ENCODE measurements around the gene HOXA13.

The HOXA13 gene

GRCh38 chr7:27191833-27192545, 7.9 kb downstream of the HOXA13 start:
- no peak overlapping the region for H3K27ac ChIP-seq (ENCODE audit: insufficient read depth, low read depth, low read length, poor library complexity, severe bottlenecking)

GRCh38 chr7:27191161-27191731, 8.6 kb downstream of the HOXA13 start:
- Histone ChIP-seq H3K4me1 (ENCODE audit: control insufficient read depth, insufficient read depth, low read length) (no peaks in the 10 kb centered on the region), H3K27ac (ENCODE audit: insufficient read depth, low read depth, low read length, poor library complexity, severe bottlenecking) (no peak overlapping the region), H3K9me3 (ENCODE audit: control insufficient read depth, low read length) (no peaks in the 10 kb centered on the region), H3K27me3 (ENCODE audit: control insufficient read depth, insufficient read depth, low read length, poor library complexity, severe bottlenecking) (peaks cover 100% of the 10 kb centered on the region), H3K36me3 (ENCODE audit: control insufficient read depth, insufficient read depth, low read length) (no peaks in the 10 kb centered on the region), H3K4me3 (ENCODE audit: insufficient read depth, low read depth, low read length) (no peak overlapping the region)
- WGBS, 2 experiments = 14 to 20% methylated on average over 15 of the region's 15 CpGs

More at GRCh38 chr7:27191833-27192545, 7.9 kb downstream of the HOXA13 start:
- WGBS, 2 experiments = 3 to 4% methylated on average over 42 of the region's 42 CpGs
- no peaks in the 10 kb centered on the region for H3K9me3 ChIP-seq (ENCODE audit: control insufficient read depth, low read length)
- no peaks in the 10 kb centered on the region for H3K36me3 ChIP-seq (ENCODE audit: control insufficient read depth, insufficient read depth, low read length)
- peaks cover 100% of the 10 kb centered on the region for H3K27me3 ChIP-seq (ENCODE audit: control insufficient read depth, insufficient read depth, low read length, poor library complexity, severe bottlenecking)
- H3K4me3 ChIP-seq (ENCODE audit: insufficient read depth, low read depth, low read length) = no peak overlapping the region
- H3K4me1 ChIP-seq (ENCODE audit: control insufficient read depth, insufficient read depth, low read length) = no peaks in the 10 kb centered on the region

- 39 to 45% methylated on average over 7 of the region's 7 CpGs for WGBS, 2 experiments
- Histone ChIP-seq H3K4me1 (ENCODE audit: control insufficient read depth, insufficient read depth, low read length) (no peaks in the 10 kb centered on the region), H3K4me3 (ENCODE audit: insufficient read depth, low read depth, low read length) (no peak overlapping the region), H3K27me3 (ENCODE audit: control insufficient read depth, insufficient read depth, low read length, poor library complexity, severe bottlenecking) (peaks cover 100% of the 10 kb centered on the region), H3K27ac (ENCODE audit: insufficient read depth, low read depth, low read length, poor library complexity, severe bottlenecking) (no peak overlapping the region), H3K36me3 (ENCODE audit: control insufficient read depth, insufficient read depth, low read length) (no peaks in the 10 kb centered on the region), H3K9me3 (ENCODE audit: control insufficient read depth, low read length) (no peaks in the 10 kb centered on the region)
Observed at GRCh38 chr7:27189997-27190748, 9.7 kb downstream of the HOXA13 start.

DNA sequence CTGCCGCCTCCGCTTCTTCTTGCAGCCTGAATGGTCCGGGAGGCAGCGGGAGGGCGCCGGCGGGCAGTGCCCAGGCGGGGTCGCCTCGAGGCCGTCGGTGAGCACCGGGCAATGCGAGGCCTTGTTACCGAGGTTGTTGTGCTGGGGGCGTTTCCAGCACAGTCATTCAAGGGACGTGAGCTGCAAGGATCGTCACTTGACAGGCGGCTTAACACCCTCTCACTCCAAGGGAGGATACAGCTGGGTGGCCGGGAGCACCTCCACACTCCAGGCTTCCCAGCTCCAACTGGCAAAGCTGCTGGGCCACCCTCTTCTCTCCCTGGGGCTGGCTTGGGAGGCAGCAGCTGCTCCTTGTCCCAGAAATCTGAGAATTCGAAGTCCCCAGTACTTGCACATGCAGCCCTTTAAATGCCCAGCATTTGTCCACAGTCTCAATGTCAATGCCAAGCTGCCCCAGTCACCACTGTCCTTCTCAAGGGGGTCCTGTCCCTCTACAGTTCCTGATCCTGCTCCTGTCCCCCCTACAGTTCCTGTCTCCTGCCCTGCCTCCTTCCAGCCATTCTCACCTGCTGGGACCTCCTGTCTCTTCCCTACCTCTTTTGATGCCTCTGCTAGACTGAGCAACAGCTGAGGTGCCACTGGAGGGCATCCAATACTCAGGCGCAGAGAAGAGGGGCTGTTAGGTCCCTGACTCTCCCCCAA, 10.4 kb downstream of the HOXA13 start:
- no peaks in the 10 kb centered on the region for H3K9me3 ChIP-seq (ENCODE audit: control insufficient read depth, low read length)

GRCh38 chr7:27188386-27189294, 11.3 kb downstream of the HOXA13 start:
- 2 to 3% methylated on average over 49 of the region's 49 CpGs for WGBS, 2 experiments
- H3K36me3 ChIP-seq (ENCODE audit: control insufficient read depth, insufficient read depth, low read length) = no peaks in the 10 kb centered on the region
- H3K4me1 ChIP-seq (ENCODE audit: control insufficient read depth, insufficient read depth, low read length) = no peaks in the 10 kb centered on the region
- peaks cover 100% of the 10 kb centered on the region for H3K27me3 ChIP-seq (ENCODE audit: control insufficient read depth, insufficient read depth, low read length, poor library complexity, severe bottlenecking)
- no peak overlapping the region for H3K27ac ChIP-seq (ENCODE audit: insufficient read depth, low read depth, low read length, poor library complexity, severe bottlenecking)
- H3K9me3 ChIP-seq (ENCODE audit: control insufficient read depth, low read length) = no peaks in the 10 kb centered on the region
- no peak overlapping the region for H3K4me3 ChIP-seq (ENCODE audit: insufficient read depth, low read depth, low read length)

More for the DNA sequence above, 10.4 kb downstream of the HOXA13 start:
- Histone ChIP-seq H3K4me3 (ENCODE audit: insufficient read depth, low read depth, low read length) (no peak overlapping the region), H3K36me3 (ENCODE audit: control insufficient read depth, insufficient read depth, low read length) (no peaks in the 10 kb centered on the region), H3K4me1 (ENCODE audit: control insufficient read depth, insufficient read depth, low read length) (no peaks in the 10 kb centered on the region), H3K27ac (ENCODE audit: insufficient read depth, low read depth, low read length, poor library complexity, severe bottlenecking) (no peak overlapping the region), H3K27me3 (ENCODE audit: control insufficient read depth, insufficient read depth, low read length, poor library complexity, severe bottlenecking) (peaks cover 100% of the 10 kb centered on the region)
- 5 to 6% methylated on average over 22 of the region's 22 CpGs for WGBS, 2 experiments

DNA sequence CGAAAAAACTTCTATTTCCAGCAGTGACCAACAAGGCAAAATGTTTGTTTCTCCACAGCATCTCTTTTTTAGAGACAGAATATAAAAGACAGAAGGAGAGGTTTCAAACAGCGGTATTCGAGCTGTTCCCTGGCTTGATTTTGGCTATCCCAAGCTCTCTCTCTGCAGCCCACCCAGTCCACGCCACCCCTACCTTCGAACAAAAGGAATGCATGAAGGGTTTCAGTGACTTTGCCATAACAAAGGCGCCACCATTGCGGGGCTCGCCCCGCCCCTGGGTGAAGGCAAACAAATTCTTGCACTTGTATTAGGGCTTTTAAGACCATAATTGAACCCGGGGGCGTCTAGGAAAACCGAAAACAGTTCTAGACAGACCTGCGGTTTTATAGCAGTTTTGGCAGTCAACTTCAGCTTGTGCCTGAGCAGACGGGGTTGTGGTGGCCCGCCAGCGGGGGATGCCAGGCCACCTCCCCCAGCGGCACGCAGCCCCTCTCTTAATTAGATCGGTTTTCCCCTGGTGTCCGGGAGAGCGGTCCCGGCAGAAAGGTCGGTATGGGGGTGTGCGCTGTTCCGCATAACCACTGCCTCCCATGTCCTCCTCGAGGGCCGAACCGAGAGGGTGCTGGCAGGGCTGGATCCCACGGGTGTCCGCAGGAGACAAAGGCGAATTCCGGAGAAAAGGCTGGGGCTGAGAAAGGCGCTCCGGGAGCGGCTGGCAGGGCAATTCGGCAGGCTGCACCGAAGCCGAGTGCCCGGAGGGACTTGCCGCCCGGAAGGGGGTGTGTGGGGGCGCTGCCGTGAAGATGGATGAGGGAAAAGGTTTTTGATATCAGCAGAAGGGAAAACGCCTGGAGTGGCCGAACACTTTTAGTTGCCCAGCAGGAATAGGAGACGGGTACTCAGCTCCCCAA, 12.2 kb downstream of the HOXA13 start:
- H3K4me1 ChIP-seq (ENCODE audit: control insufficient read depth, insufficient read depth, low read length) = no peaks in the 10 kb centered on the region
- no peaks in the 10 kb centered on the region for H3K9me3 ChIP-seq (ENCODE audit: control insufficient read depth, low read length)
- H3K27me3 ChIP-seq (ENCODE audit: control insufficient read depth, insufficient read depth, low read length, poor library complexity, severe bottlenecking) = peaks cover 100% of the 10 kb centered on the region
- WGBS, 2 experiments = 3 to 4% methylated on average over 46 of the region's 46 CpGs
- no peak overlapping the region for H3K27ac ChIP-seq (ENCODE audit: insufficient read depth, low read depth, low read length, poor library complexity, severe bottlenecking)
- no peaks in the 10 kb centered on the region for H3K36me3 ChIP-seq (ENCODE audit: control insufficient read depth, insufficient read depth, low read length)
- no peak overlapping the region for H3K4me3 ChIP-seq (ENCODE audit: insufficient read depth, low read depth, low read length)

DNA sequence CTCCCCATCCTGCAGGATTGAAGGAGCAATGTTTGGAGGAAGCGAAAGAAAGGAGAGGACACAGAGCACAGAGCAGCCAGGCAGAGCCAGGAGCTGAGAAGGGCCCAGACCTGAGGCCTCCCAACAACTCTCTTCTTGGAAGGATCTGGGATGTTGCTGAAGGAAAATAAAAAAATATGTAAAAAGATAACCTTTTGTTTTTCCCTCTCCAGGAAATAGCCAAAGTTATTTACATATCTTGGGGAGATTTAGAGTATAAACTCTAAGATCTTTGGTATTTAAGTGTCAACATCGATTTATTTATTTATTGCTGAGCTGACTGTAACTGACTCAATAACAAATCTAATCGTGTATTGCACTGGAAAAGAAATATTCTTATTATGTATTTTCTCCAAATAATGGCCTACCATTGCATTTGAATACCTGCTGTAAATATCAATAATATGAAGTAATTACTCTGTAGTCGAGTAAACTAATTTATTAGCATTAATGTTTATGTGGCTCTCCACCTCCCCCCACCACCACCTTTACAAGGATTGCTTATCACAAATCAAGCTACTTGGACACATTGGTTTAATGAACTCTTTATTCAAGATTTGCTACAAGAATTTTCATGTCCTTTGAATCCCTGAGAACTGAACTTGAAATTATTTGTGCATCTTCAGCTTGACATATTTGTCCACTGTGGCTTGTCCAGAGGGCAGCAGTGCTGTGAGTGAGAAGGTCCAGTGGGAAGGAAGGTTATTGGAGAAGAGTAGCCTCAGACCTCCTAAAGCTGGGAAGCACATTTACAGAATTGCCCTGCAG, 13.0 kb downstream of the HOXA13 start:
- 18 to 32% methylated on average over 1 to 3 of the region's 4 CpGs for WGBS, 2 experiments
- no peaks in the 10 kb centered on the region for H3K36me3 ChIP-seq (ENCODE audit: control insufficient read depth, insufficient read depth, low read length)

DNA sequence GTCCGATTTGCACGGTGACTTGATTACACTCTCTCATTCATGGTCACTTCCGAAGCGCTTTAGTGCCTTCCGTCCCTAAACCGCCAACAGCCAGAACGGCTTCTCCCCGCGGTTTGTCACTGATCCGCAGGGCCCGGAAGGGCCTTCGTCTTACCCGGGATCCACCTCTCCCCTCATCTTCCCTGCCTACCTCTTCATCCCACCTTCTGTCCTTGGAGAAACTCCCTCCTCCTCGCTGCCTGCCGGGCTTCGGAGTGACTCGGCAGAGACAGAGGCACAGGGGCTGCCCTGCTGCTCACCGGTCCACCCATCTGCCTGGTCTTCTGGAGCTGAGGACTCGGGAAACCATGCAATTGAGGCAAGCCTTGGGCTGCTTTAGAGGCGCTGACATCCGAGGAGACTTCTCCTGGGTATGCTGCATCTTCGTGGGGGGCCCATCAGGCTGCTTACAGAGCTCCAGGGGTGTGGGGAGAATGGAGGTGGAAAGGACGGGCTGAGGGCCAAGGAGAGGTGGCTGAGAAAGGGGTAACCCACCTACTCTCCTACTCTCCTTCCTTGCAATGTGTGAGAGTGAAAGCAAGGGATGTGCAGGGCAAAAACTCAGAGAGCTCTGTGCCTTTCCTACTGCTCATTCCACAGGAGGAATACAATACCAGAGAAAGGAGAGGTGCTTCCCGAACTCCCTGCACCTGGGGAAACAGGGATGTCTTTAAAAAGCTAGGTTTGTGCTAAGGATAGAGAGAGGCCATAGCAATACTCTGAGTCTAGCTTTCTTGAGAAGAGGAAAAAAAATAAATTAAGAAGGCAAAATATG, 13.8 kb downstream of the HOXA13 start:
- 4% methylated on average over 24 of the region's 24 CpGs for WGBS, 2 experiments
- no peak overlapping the region for H3K27ac ChIP-seq (ENCODE audit: insufficient read depth, low read depth, low read length, poor library complexity, severe bottlenecking)
- peaks cover 100% of the 10 kb centered on the region for H3K27me3 ChIP-seq (ENCODE audit: control insufficient read depth, insufficient read depth, low read length, poor library complexity, severe bottlenecking)

More for the DNA sequence above, 13.0 kb downstream of the HOXA13 start:
- Histone ChIP-seq H3K27ac (ENCODE audit: insufficient read depth, low read depth, low read length, poor library complexity, severe bottlenecking) (no peak overlapping the region), H3K4me1 (ENCODE audit: control insufficient read depth, insufficient read depth, low read length) (no peaks in the 10 kb centered on the region), H3K4me3 (ENCODE audit: insufficient read depth, low read depth, low read length) (no peak overlapping the region), H3K27me3 (ENCODE audit: control insufficient read depth, insufficient read depth, low read length, poor library complexity, severe bottlenecking) (peaks cover 100% of the 10 kb centered on the region), H3K9me3 (ENCODE audit: control insufficient read depth, low read length) (no peaks in the 10 kb centered on the region)

More for the DNA sequence above, 13.8 kb downstream of the HOXA13 start:
- H3K36me3 ChIP-seq (ENCODE audit: control insufficient read depth, insufficient read depth, low read length) = no peaks in the 10 kb centered on the region
- no peaks in the 10 kb centered on the region for H3K9me3 ChIP-seq (ENCODE audit: control insufficient read depth, low read length)
- H3K4me3 ChIP-seq (ENCODE audit: insufficient read depth, low read depth, low read length) = no peak overlapping the region
- no peaks in the 10 kb centered on the region for H3K4me1 ChIP-seq (ENCODE audit: control insufficient read depth, insufficient read depth, low read length)

Data from ectodermal cell (in vitro differentiated cells).